A549 (cell line): ENCODE measurements around the gene ABCC1.

Experiments
- MAX ChIP-seq: IDR thresholded peaks from 2 replicates; pipeline ENCODE4 v1.6.1; 2012
- TF ChIP-seq, protein P1 (sequence below): fragments of 150-350 bp; IDR thresholded peaks from 2 replicates; pipeline ENCODE4 v1.6.1; 2014; ENCODE audit warnings: low read depth, mild to moderate bottlenecking, low read length

GRCh38 chr16:16157166-16157565 lies 207.8 kb downstream of the ABCC1 start:
- TF ChIP-seq MAX, result no peak
- TF ChIP-seq, protein P1, sequence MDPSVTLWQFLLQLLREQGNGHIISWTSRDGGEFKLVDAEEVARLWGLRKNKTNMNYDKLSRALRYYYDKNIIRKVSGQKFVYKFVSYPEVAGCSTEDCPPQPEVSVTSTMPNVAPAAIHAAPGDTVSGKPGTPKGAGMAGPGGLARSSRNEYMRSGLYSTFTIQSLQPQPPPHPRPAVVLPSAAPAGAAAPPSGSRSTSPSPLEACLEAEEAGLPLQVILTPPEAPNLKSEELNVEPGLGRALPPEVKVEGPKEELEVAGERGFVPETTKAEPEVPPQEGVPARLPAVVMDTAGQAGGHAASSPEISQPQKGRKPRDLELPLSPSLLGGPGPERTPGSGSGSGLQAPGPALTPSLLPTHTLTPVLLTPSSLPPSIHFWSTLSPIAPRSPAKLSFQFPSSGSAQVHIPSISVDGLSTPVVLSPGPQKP, result no peak
